Small intestine (tissue), 7 donors: ENCODE results near the gene FAAH. TPM values are rescaled to one million over a fixed set of nuclear protein-coding genes. Genes with fewer than 3 reads are reported as not detected.
A peak's percentile ranks its signal among the peaks of the same experiment; 100 is the strongest.
"Not testable (repeated sequence)": the region's sequence is repeated elsewhere in the genome, so short reads cannot be mapped to it uniquely, and the experiment has no call there.

Experiments used
- DNase-seq, 2 donors: peaks; one replicate each; pipeline versions ENCODE4 v3.0.0 to v3.0.0-alpha.2; 2013
- FAIRE-seq: peaks from 2 replicates; lab custom pipeline; 2012; peaks lifted over from hg19 to GRCh38; lab: Jason Lieb, UNC
- H3K27ac ChIP-seq, 3 donors: one replicate each; pipeline ENCODE4 v1.5.1; 2013; ENCODE audit warnings: low read length in 2 of 3, mild to moderate bottlenecking in 2 of 3, control low read depth in 1 of 3, inconsistent platforms in 1 of 3, low read depth in 1 of 3, moderate library complexity in 1 of 3
- H3K27me3 ChIP-seq, 3 donors: one replicate each; pipeline ENCODE4 v1.6.1; 2013; ENCODE audit warnings: low read length in 3 of 3, inconsistent platforms in 1 of 3; ENCODE audit not compliant: control insufficient read depth in 3 of 3, insufficient read depth in 3 of 3
- H3K36me3 ChIP-seq, 3 donors: one replicate each; pipeline ENCODE4 v1.6.1; 2013; ENCODE audit warnings: low read length in 3 of 3, inconsistent platforms in 1 of 3, low read depth in 1 of 3, mild to moderate bottlenecking in 1 of 3, moderate library complexity in 1 of 3; ENCODE audit not compliant: control insufficient read depth in 3 of 3, insufficient read depth in 2 of 3
- H3K4me1 ChIP-seq, 3 donors: one replicate each; pipeline ENCODE4 v1.6.1; 2013; ENCODE audit warnings: low read length in 2 of 3, inconsistent platforms in 1 of 3, low read depth in 1 of 3, mild to moderate bottlenecking in 1 of 3, moderate library complexity in 1 of 3; ENCODE audit not compliant: control insufficient read depth in 3 of 3, insufficient read depth in 2 of 3
- H3K4me3 ChIP-seq, 3 donors: one replicate each; pipeline ENCODE4 v1.5.1; 2013; ENCODE audit warnings: low read length in 3 of 3, control low read depth in 1 of 3, inconsistent platforms in 1 of 3, low read depth in 1 of 3, mild to moderate bottlenecking in 1 of 3, moderate library complexity in 1 of 3
- H3K9me3 ChIP-seq, 2 donors: one replicate each; pipeline ENCODE4 v1.6.1; 2013; ENCODE audit warnings: low read depth in 1 of 2, low read length in 1 of 2; ENCODE audit not compliant: control insufficient read depth in 2 of 2, insufficient read depth in 1 of 2
- whole genome bisulfite sequencing, 3 donors: extraction: QIAGEN DNeasy Blood & Tissue Kit; methylation state at CpG; one replicate each; pipeline ENCODE4 v1.1.7; 2013; 5-methylcytosine and 5-hydroxymethylcytosine counted together
- polyA plus RNA-seq, 4 donors: library from polyadenylated mRNA; stranded (reverse) in 3 of 4; unstranded in 1 of 4; fragments of 200-250 nt in 3 of 4; fragments of 120-200 nt in 1 of 4; gene quantifications; one replicate each; pipeline versions ENCODE4 v1.2.1 to v1.2.3, GENCODE V29; 2013
- donor health status: healthy with polysubstance abuse.
- donor health status: control.
- donor health status: control.
- donor health status: Bipolar disorder and iron deficiency.
- donor health status: healthy.

FAAH gene
- polyA plus RNA-seq, 4 donors: 28.7 to 138 (median 68.6) TPM

DNA sequence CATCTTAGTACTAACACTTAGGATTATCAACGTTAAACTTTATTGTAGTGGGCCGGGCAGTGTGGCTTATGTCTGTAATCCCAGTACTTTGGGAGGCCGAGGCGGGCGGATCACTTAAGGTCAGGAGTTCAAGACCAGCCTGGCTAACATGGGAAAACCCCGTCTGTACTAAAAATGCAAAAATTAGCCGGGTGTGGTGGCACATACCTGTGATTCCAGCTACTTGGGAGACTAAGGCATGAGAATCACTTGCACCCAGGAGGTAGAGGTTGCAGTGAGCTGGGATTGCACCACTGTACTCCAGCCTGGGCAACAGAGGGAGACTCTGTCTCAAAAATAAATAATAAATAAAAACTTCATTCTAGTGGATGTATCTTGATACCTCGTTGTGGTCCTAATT lies 28.3 kb upstream of the FAAH start:
- not testable (repeated sequence) for H3K9me3 ChIP-seq, H3K27ac ChIP-seq, H3K4me1 ChIP-seq, H3K4me3 ChIP-seq, FAIRE-seq, DNase-seq, H3K27me3 ChIP-seq
- 92 to 96% (median 93%) methylated on average over 8 of the region's 8 CpGs for WGBS, 3 donors
- peaks cover 15 to 44% (median 17%) of the 10 kb centered on the region in 3 donors for H3K36me3 ChIP-seq

DNA sequence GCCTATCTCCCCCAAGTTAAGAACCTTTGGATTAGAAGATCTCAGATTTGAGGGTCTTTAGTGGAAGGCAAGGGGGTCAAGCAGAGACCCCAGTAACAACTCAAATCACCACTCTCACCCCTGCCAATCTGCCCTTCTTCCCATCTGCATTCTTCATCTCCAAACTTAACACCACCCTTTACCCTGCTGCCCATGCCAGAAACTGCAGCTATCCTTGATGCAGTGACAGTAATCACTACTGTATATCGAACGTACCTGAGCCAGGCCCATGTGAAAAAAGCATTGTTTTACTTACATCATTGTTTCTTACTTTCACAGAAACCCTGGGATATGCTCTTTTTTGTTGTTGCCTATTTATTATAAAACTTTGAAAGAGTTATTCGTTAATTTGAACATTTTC lies 27.0 kb upstream of the FAAH start:
- peaks cover 11 to 32% (median 11%) of the 10 kb centered on the region in 3 donors for H3K36me3 ChIP-seq
- no peaks in the 10 kb centered on the region for H3K9me3 ChIP-seq
- DNase-seq: no peak
- no peak overlapping the region for H3K4me3 ChIP-seq
- 86 to 91% (median 91%) methylated on average over 3 of the region's 3 CpGs for WGBS, 3 donors
- no peak overlapping the region for H3K27ac ChIP-seq
- H3K27me3 ChIP-seq: no peaks in the 10 kb centered on the region
- H3K4me1 ChIP-seq: no peaks in the 10 kb centered on the region
- no peak for FAIRE-seq

DNA sequence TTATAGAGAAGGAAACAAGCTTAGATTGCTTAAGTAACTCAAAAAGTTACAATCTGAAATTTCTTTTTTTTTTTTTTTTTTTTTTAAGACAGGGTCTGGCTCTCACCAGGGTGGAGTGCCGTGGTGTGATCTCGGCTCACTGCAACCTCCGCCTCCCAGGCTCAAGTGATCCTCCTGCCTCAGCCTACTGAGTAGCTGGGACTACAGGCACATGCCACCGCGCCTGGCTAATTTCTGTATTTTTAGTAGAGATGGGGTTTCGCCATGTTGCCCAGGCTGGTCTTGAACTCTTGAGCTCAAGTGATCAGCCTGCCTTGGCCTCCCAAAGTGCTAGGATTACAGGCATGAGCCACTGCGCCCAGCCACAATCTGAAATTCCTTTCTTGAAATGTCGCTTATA lies 26.4 kb upstream of the FAAH start:
- WGBS, 3 donors: 96 to 97% (median 97%) methylated on average over 8 of the region's 8 CpGs
- not testable (repeated sequence) for H3K4me1 ChIP-seq, H3K27ac ChIP-seq, H3K27me3 ChIP-seq, DNase-seq, FAIRE-seq, H3K9me3 ChIP-seq, H3K4me3 ChIP-seq
- peaks cover 4 to 25% (median 11%) of the 10 kb centered on the region in 3 donors for H3K36me3 ChIP-seq

DNA sequence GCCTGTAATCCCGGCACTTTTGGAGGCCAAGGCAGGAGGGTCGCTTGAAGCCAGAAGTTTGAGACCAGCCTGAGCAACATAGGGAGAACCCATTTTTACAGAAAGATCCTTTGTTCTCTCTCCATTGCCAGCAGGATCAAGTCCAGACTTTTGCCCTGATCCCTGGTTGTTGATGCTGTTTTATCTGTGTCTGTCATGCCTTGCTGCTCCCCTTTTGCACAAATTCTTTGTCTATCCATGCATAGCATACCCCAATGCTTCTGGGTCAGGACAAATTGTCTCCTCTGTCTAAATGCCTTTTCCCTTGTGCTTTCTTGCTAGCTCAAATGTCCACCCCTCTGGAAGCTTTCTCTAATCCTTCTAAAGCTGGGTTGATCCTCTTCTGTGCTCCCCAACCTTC lies 25.3 kb upstream of the FAAH start:
- Histone ChIP-seq H3K27me3 (no peaks in the 10 kb centered on the region), H3K36me3 (peaks cover 0 to 24% (median 9%) of the 10 kb centered on the region in 3 donors), H3K4me3 (no peak overlapping the region), H3K9me3 (no peaks in the 10 kb centered on the region), H3K27ac (no peak overlapping the region), H3K4me1 (no peaks in the 10 kb centered on the region)
- DNase-seq: no peak
- 91 to 96% (median 92%) methylated on average over 2 of the region's 2 CpGs for WGBS, 3 donors
- no peak for FAIRE-seq

DNA sequence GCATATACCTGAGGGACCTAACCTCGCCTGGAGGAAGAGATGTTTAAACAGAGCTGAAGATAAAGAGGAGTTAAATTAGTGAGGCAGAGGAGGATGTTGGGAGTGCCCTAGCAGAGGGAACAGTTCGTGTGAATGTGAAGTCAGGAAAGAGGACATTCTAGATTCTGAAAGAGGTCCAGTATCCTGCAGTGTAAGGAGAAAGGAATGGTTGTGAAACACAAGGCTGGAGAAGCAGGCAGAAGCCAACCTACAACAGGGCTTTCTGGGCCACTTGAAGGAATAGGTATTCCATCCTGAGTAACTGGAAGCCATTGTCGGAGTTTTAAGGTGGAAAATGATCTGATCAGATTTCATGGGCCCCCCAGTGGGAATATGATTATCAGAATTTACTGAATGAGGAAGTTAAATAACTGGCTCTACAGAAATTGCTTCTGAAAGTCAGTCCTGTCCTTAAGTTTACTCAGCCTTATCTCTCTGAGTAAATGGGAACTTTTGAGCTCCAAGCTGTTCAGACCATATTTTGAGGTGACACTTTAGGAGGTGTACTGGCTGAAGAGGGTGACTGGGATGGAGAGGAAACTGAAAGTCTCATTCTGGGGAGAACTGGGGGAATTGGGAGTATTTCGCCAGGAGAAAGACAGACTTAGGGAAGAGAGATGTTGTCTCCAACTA lies 24.4 kb upstream of the FAAH start:
- Histone ChIP-seq H3K27ac (no peak overlapping the region), H3K4me3 (no peak overlapping the region), H3K4me1 (no peaks in the 10 kb centered on the region), H3K27me3 (no peaks in the 10 kb centered on the region), H3K36me3 (peaks cover 0 to 19% (median 7%) of the 10 kb centered on the region in 3 donors), H3K9me3 (no peaks in the 10 kb centered on the region)
- FAIRE-seq (no peak), DNase-seq (no peak)
- 41 to 60% (median 59%) methylated on average over 4 of the region's 4 CpGs for WGBS, 3 donors

DNA sequence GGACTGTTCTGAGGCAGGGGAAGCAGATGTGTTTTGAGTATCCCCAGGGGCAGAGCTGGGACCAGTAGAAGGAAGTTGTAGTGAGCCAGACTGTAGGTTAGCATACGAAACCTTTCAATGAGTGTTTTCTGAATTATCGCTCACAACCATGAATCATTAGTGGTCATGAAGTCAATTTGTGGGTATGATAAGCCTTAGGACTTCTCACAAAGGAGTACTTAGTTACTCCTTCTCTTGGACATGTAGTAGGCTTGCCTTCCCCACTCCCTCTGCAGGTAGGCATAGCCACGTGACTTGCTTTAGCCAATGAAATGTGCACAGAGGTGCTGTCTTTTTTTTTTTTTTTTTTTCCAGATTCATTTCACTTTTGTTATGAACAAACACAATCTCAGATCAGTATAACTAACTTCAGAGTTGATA lies 23.9 kb upstream of the FAAH start:
- WGBS, 3 donors: 67 to 74% (median 73%) methylated on average over 3 of the region's 3 CpGs

GRCh38 chr1:46372431-46372830 lies 21.7 kb upstream of the FAAH start:
- no peak overlapping the region for H3K4me3 ChIP-seq
- 94 to 100% (median 96%) methylated on average over 1 of the region's 1 CpG for WGBS, 3 donors
- H3K27ac ChIP-seq: no peak overlapping the region
- DNase-seq (no peak), FAIRE-seq (no peak)
- H3K36me3 ChIP-seq: peaks cover 0 to 13% (median 5%) of the 10 kb centered on the region in 3 donors
- H3K4me1 ChIP-seq: no peaks in the 10 kb centered on the region
- no peaks in the 10 kb centered on the region for H3K27me3 ChIP-seq
- H3K9me3 ChIP-seq: no peaks in the 10 kb centered on the region

More for the DNA sequence above, 23.9 kb upstream of the FAAH start:
- Histone ChIP-seq H3K27ac (no peak overlapping the region), H3K27me3 (no peaks in the 10 kb centered on the region), H3K9me3 (no peaks in the 10 kb centered on the region), H3K36me3 (peaks cover 0 to 19% (median 7%) of the 10 kb centered on the region in 3 donors), H3K4me3 (no peak overlapping the region), H3K4me1 (no peaks in the 10 kb centered on the region)
- DNase-seq (peak in 1 of 2 donors; percentile 18), FAIRE-seq (no peak)

DNA sequence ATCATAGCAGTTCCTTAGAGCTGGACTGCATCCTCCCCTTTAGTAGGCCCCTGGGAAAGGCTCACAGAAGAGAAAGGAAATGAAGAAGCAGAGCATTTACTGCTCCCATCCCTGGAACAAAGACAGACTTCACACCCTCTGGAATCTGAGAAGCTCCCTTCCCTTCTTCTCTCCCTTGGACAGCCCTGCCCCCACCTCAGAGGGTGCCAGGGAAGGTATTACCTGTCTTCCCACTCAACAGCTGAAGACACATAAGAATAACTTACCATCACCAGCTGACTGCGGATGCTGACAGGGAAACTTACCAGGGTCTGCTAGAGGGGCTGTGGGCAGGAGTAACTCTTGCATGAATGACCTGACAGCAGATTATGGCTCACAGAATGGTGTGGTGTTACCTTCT lies 14.1 kb upstream of the FAAH start:
- Histone ChIP-seq H3K9me3 (peaks cover 0 to 11% of the 10 kb centered on the region in 2 donors), H3K4me3 (no peak overlapping the region), H3K36me3 (peaks cover 0 to 2% (median 0%) of the 10 kb centered on the region in 3 donors), H3K27ac (no peak overlapping the region), H3K27me3 (no peaks in the 10 kb centered on the region), H3K4me1 (no peaks in the 10 kb centered on the region)
- 91 to 100% (median 100%) methylated on average over 1 of the region's 1 CpG for WGBS, 3 donors
- DNase-seq: no peak
- no peak for FAIRE-seq

GRCh38 chr1:46380508-46380907 lies 13.6 kb upstream of the FAAH start:
- no peak overlapping the region for H3K4me3 ChIP-seq
- H3K4me1 ChIP-seq: no peaks in the 10 kb centered on the region
- peaks cover 0 to 2% (median 0%) of the 10 kb centered on the region in 3 donors for H3K36me3 ChIP-seq
- H3K27ac ChIP-seq: no peak overlapping the region
- peaks cover 0 to 11% of the 10 kb centered on the region in 2 donors for H3K9me3 ChIP-seq
- DNase-seq: no peak
- no peaks in the 10 kb centered on the region for H3K27me3 ChIP-seq
- no peak for FAIRE-seq
